GM19452 (cell line): ENCODE data around the gene SPDEF.

Source experiments
- ATAC-seq: cut with Tn5 transposase; IDR thresholded peaks from one replicate; pipeline ENCODE4 v1.9.1; 2021; ENCODE audit not compliant: unreplicated experiment

Gene SPDEF

GRCh38 chr6:34556031-34556471 lies at the start of gene SPDEF:
Gene SPDEF, minus strand, starts transcription at chr6:34556329. Its CDS starts 11,874 bp downstream, at chr6:34544455.
- no peak for ATAC-seq

GRCh38 chr6:34603707-34604106 lies 47.6 kb upstream of the SPDEF start:
- no peak for ATAC-seq

- ATAC-seq = no peak
Measured at GRCh38 chr6:34602318-34603111, 46.4 kb upstream of the SPDEF start.

- no peak for ATAC-seq
Measured at GRCh38 chr6:34601706-34602105, 45.6 kb upstream of the SPDEF start.

GRCh38 chr6:34600796-34601195 lies 44.7 kb upstream of the SPDEF start:
- ATAC-seq = no peak

GRCh38 chr6:34600101-34600500 lies 44.0 kb upstream of the SPDEF start:
- no peak for ATAC-seq

GRCh38 chr6:34598712-34599111 lies 42.6 kb upstream of the SPDEF start:
- no peak for ATAC-seq

GRCh38 chr6:34597605-34598353 lies 41.6 kb upstream of the SPDEF start:
- no peak for ATAC-seq

GRCh38 chr6:34596798-34597197 lies 40.7 kb upstream of the SPDEF start:
- ATAC-seq = no peak

- no peak for ATAC-seq
Measured at GRCh38 chr6:34595332-34596184, 39.4 kb upstream of the SPDEF start.

- ATAC-seq = no peak
Measured at GRCh38 chr6:34593701-34594100, 37.6 kb upstream of the SPDEF start.

- no peak for ATAC-seq
Measured at GRCh38 chr6:34592208-34592952, 36.3 kb upstream of the SPDEF start.

GRCh38 chr6:34589691-34590090 lies 33.6 kb upstream of the SPDEF start:
- no peak for ATAC-seq

GRCh38 chr6:34589140-34589539 lies 33.0 kb upstream of the SPDEF start:
- ATAC-seq = no peak

GRCh38 chr6:34587851-34588250 lies 31.7 kb upstream of the SPDEF start:
- no peak for ATAC-seq

- no peak for ATAC-seq
Measured at GRCh38 chr6:34587325-34587724, 31.2 kb upstream of the SPDEF start.

GRCh38 chr6:34586327-34587040 lies 30.4 kb upstream of the SPDEF start:
- no peak for ATAC-seq

- ATAC-seq = no peak
Measured at GRCh38 chr6:34585512-34586061, 29.5 kb upstream of the SPDEF start.

- ATAC-seq = no peak
Measured at GRCh38 chr6:34585108-34585507, 29.0 kb upstream of the SPDEF start.

- ATAC-seq = no peak
Measured at GRCh38 chr6:34584694-34585093, 28.6 kb upstream of the SPDEF start.
